Hepatocyte (in vitro differentiated cells): ENCODE data around the gene HAGH.

Experiments
- EZH2 ChIP-seq: fragments of 200-600 bp; sonication (generic); IDR thresholded peaks from 2 replicates; pipeline ENCODE4 v1.6.1; 2016; ENCODE audit warnings: antibody characterized with exemption, mild to moderate bottlenecking, borderline replicate concordance
- EZH2phosphoT487 ChIP-seq: fragments of 200-600 bp; sonication (generic); IDR thresholded peaks from one replicate; pipeline ENCODE4 v1.6.1; 2018; ENCODE audit warnings: antibody characterized with exemption, mild to moderate bottlenecking, low read depth, moderate library complexity; ENCODE audit not compliant: unreplicated experiment, severe bottlenecking
- TF ChIP-seq, protein P1 (sequence below): fragments of 200-600 bp; sonication (generic); IDR thresholded peaks from 2 replicates; pipeline ENCODE4 v1.5.1; 2016; ENCODE audit warnings: antibody characterized with exemption, mild to moderate bottlenecking; ENCODE audit not compliant: poor library complexity

DNA sequence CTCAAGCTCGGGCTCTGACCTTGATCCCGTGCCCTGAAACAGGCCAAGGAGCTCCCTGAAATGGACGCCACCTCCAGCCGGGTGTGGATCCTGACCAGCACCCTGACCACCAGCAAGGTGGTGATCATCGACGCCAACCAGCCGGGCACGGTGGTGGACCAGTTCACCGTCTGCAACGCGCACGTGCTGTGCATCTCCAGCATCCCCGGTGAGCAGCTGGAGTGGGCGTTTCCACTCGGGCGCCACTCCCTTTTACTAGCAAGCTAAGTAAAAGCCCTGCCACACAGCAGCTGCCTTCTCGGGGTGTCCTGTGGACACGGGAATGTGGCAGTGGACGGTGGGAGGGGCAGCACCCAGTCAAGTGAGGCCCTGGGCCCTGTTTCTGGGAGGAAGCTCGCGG, 61.7 kb downstream of the HAGH start:
- no peak for TF ChIP-seq EZH2phosphoT487
- TF ChIP-seq, protein P1, sequence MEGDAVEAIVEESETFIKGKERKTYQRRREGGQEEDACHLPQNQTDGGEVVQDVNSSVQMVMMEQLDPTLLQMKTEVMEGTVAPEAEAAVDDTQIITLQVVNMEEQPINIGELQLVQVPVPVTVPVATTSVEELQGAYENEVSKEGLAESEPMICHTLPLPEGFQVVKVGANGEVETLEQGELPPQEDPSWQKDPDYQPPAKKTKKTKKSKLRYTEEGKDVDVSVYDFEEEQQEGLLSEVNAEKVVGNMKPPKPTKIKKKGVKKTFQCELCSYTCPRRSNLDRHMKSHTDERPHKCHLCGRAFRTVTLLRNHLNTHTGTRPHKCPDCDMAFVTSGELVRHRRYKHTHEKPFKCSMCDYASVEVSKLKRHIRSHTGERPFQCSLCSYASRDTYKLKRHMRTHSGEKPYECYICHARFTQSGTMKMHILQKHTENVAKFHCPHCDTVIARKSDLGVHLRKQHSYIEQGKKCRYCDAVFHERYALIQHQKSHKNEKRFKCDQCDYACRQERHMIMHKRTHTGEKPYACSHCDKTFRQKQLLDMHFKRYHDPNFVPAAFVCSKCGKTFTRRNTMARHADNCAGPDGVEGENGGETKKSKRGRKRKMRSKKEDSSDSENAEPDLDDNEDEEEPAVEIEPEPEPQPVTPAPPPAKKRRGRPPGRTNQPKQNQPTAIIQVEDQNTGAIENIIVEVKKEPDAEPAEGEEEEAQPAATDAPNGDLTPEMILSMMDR, result no peak
- TF ChIP-seq EZH2, result no peak
